ENCODE data around the gene NUP210.

NUP210 gene

GRCh38 chr3:13292375-13292774 is 127.7 kb downstream of the NUP210 start:
- no peak for DNase-seq (ENCODE audit: low read depth, low spot score)

DNA sequence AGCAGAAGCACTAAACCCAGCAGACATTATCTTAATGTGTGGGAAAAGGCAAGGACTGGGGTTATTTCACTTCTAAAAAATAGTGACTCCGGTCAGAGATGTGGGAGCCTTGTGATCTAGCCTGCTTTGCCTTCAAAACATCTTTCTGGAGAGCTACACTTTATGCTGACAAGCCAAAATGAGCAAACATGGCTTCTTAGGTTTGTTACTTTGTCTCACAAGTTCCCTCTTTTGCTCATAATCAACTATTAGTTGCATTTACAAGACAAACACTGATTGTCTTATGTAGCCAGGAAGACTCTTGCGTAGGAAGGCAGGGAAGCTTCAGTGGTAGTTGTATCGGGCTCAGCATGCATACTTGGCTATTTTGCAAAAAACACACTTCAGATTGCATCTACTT is 129.2 kb downstream of the NUP210 start:
- DNase-seq (ENCODE audit: low read depth, low spot score), result no peak

DNA sequence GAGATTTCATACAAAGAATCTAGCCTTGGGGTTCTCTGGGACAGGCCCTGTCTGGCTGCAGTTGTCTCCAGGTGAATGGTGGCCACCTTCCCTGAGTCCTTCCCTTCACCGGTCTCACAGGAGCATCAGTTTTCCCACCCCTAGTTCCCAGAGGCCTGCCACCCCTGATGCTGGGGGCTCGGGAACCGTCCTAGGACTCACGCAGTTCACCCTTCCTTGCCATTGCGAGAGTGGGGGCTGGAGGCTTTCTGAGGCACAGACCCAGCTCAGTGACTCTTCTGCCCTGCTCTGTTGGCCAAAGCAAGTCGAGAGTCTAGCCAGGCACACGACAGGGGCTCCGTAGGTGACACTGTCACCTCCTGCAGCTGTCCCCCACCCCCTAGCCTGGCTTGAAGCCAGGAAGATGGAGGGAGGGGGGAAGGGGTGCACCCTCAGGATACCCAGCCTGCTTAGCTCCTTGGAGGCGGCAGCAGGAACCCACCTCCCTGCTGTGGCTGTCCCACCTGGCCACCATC is 130.3 kb downstream of the NUP210 start:
- DNase-seq (ENCODE audit: low read depth, low spot score), result no peak

DNA sequence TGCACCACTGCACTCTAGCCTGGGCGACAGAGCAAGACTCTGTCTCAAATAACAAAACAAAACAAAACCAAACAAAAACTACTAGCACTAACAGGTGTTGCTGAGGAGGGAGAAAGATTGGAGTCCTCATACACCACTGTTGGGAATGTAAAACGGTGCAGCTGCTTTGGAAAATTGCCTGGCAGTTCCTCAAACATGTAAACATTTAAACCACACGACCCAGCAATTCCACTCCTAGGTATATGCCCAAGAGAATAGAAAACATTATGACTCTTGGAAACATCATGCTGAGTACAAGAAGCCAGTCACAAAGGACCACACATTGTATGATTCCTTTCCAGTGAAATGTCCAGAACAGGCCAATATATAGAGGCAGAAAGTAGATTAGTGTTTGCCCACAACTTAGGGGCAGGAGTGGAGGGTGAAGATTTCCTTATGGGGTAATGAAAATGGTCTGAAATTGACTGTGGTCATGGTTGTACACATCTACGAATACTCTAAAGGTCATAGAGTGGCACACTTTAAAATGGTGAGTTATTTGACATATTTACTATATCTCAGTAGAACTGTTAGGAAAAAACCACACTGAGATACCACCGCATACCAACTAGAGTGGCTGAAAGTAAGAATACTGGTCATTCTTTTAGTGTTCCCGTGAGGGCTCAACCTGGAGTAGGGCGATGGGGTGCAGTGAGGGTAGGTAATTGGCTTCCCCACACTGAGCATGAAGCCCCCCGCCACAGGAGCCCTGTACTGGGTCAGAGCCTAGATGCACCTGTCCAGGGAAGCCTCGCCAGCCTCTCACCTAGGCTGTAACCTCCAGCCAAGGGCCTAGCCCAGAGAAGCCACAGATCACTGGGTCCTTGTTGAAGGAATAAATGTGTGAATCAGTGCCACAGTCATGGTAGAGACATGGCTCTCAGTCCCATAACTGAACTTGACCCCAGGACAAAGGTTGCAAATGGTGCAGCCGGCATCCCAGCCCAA is 131.1 kb downstream of the NUP210 start:
- no peak for DNase-seq (ENCODE audit: low read depth, low spot score)

DNA sequence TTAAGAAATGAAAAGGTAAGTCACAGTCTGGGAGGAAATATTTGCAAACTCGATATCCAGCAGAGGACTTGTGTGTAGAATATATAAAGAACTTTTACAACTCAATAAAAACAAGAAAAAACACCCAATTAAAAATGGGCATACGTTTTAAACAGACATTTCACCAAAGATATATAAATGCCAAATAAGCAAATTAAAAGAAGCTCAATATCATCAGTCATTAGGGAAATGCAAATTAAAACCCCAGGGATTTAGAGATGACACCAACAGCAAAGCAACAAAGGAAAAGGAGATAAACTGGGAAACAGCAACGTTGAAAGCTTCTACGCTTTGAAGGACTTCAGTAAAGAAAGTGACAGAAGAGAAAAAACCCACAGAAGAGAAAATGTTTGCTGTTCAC is 132.3 kb downstream of the NUP210 start:
- no peak for DNase-seq (ENCODE audit: low read depth, low spot score)

DNA sequence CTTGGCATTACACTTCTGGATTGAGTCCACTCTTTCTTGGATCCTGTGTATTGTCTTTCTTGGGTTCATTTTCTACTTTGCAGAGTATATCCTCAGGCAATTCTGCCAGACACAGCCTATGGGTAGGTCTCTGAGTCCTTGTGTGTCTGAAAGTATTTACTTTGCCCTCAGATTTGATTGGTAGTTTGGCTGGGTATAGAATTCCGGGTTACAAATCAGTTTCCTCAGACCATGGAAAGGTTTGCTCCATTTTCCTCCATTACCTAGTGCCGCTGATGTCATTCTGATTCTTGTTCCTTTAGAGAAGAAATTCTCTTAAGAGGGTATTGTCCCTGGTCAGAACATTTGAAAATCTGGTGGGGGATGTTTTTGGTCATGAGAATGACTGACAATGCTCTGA is 133.2 kb downstream of the NUP210 start:
- DNase-seq (ENCODE audit: low read depth, low spot score), result no peak

DNA sequence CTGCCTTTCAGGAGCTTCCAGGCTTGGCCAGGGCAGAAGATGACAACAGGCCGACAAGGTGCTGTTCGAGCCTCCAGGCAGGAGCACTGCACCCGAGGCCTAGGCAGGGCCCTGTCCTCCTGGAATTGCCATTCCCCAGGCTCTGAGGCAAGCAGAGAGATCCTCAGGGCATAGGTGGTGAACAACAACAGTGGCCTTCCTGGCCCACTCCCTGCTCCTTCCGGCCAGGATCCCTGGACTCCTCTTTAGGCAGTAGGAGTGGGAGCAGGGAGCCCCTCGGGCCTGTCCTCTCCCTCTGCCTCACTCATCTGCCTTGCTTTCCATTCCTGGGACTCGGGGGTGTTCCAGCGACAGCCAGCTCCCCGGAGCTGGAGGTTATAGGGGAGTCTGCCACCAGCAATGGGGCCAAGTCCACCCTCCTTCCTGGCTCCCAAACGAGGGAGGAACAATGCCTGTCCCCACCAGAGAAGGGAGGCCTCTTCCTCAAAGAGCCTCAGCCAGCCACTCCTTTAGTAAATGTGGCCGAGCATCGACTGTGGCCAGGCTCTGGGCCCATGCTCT is 135.0 kb downstream of the NUP210 start:
- no peak for DNase-seq (ENCODE audit: low read depth, low spot score)

- DNase-seq (ENCODE audit: low read depth, low spot score), result no peak
These were observed 136.3 kb downstream of the NUP210 start for GRCh38 chr3:13283877-13284264.

GRCh38 chr3:13282986-13283876 is 136.9 kb downstream of the NUP210 start:
- no peak for DNase-seq (ENCODE audit: low read depth, low spot score)

- DNase-seq (ENCODE audit: low read depth, low spot score), result no peak
These were observed 137.7 kb downstream of the NUP210 start for GRCh38 chr3:13282358-13282985.

DNA sequence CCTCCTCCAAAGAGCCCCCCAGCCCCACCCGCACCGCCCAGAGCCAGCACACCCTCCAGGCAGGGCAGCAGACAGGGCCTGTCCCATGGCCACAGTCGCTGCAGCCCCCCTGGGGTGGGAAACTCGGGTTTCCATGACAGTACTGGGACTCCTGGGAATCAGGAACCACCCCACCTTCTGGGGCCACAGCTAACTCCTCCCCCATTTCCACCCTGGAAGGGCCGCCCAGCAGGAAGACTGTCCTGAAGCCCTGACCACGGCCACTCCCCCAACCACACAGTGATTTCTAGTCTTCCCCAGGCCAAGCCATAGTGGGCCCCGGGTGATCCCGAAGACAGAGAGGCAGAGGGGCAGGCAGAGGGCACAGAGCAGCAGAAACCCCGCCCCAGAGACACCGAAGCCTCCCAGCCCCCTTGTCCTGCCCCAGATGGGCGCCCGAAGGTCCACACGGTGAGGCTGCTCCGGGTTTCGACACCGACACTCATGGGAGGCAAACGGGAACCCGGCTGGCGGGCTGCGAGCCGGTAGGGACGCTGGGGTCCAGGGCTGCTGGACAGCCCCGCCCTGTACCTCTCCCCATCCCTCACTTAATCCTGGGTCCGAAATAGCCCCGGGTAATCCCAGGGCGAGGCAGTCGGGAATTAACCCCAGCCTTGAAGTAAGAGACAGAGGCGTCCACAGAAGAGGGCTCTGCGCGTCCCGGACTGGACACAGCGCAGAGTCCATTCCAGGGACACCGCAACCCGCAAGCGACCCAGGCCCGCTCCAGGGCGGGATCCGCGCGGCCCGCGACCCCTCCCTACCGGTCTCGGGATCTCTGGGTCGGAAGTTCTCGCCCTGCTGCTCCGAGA is 138.4 kb downstream of the NUP210 start:
- no peak for DNase-seq (ENCODE audit: low read depth, low spot score)

GRCh38 chr3:13280811-13281506 is 139.2 kb downstream of the NUP210 start:
- no peak for DNase-seq (ENCODE audit: low read depth, low spot score)

- no peak for DNase-seq (ENCODE audit: low read depth, low spot score)
These were observed 139.9 kb downstream of the NUP210 start for GRCh38 chr3:13280122-13280790.

- DNase-seq (ENCODE audit: low read depth, low spot score), result no peak
These were observed 140.6 kb downstream of the NUP210 start for GRCh38 chr3:13279532-13279910.

- no peak for DNase-seq (ENCODE audit: low read depth, low spot score)
These were observed 141.2 kb downstream of the NUP210 start for GRCh38 chr3:13278783-13279531.

DNA sequence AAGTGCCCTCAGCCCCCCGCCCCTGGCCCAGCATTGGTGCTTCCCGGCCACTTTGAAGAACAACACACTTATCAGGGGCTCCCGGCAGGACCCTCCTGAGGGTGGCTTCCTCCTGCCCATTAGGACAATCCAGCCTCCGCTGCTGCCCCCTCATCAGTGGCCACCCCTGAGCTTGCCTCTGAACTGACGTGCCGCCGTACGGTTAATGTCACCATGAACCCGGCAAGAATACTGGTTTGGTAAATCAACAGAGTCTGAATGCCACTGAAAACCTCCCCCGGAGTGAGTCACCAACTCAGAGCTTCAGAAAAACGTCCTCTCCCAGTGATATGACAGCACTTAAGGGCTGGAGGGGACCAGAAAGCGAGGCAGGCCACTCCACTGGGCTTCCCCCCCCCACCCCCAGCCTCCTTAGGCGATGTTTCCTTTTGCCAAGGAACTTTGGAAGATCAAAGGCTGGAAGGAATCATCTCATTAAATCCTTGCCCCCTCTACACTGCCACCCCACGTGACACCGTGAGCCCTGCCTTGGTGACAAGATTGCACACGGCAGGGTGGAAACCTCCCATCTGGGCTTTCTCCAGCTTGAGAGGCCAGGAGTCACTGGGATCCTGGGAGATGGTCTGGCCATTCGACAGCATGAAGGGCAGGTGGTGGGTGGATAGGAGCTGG is 142.1 kb downstream of the NUP210 start:
- no peak for DNase-seq (ENCODE audit: low read depth, low spot score)

- DNase-seq (ENCODE audit: low read depth, low spot score), result no peak
These were observed 142.8 kb downstream of the NUP210 start for GRCh38 chr3:13277196-13277813.

Measured in activated CD4-positive, CD25-positive, alpha-beta regulatory T cell treated with anti-CD3 and anti-CD28 coated beads, Interleukin-2, amount 50 U/mL, for 16 hours (primary cell).